HEK293 (cell line): ENCODE results near the gene RSRC1.

Experiments
- CTCF ChIA-PET: fragments of 350-600 bp; formaldehyde crosslinking; extraction: SDS; loops from one replicate; lab custom pipeline; 2021; ENCODE audit warnings: antibody characterized with exemption; lab: Yijun Ruan, JAX
- POLR2A ChIA-PET: fragments of 300-600 bp; formaldehyde crosslinking; extraction: SDS; loops from one replicate; lab custom pipeline; 2020; ENCODE audit warnings: antibody characterized with exemption, inconsistent platforms; lab: Yijun Ruan, JAX
- H3K27ac ChIP-seq: fragments of 200-500 bp; sonication (Bioruptor generic); 2 replicates; pipeline ENCODE4 v1.5.1; 2014; ENCODE audit warnings: low read depth, low read length, control low read depth, inconsistent platforms; ENCODE audit errors: extremely low read depth
- H3K36me3 ChIP-seq, 2 experiments: fragments of 200-500 bp in 1 of 2; sonication (Bioruptor generic) in 1 of 2; 1 replicate in 1 of 2; 2 replicates in 1 of 2; pipeline ENCODE4 v1.5.1; 2014 to 2017; ENCODE audit warnings: inconsistent platforms in 2 of 2, low read length in 2 of 2; ENCODE audit not compliant: control insufficient read depth in 2 of 2, insufficient read depth in 1 of 2
- H3K4me1 ChIP-seq: fragments of 200-500 bp; sonication (Bioruptor generic); 2 replicates; pipeline ENCODE4 v1.5.1; 2014; ENCODE audit warnings: mild to moderate bottlenecking, low read length, inconsistent platforms; ENCODE audit not compliant: control insufficient read depth, insufficient read depth
- H3K4me3 ChIP-seq: 2 replicates; pipeline ENCODE4 v1.5.1; 2011; ENCODE audit warnings: low read depth, mild to moderate bottlenecking, control low read depth, low read length, moderate library complexity
- H3K9me3 ChIP-seq: fragments of 200-500 bp; sonication (Bioruptor generic); 2 replicates; pipeline ENCODE4 v1.5.1; 2014; ENCODE audit warnings: low read depth, low read length, inconsistent platforms; ENCODE audit not compliant: control insufficient read depth, insufficient read depth
- BCL11A ChIP-seq: fragments of 450-650 bp; formaldehyde crosslinking; IDR thresholded peaks from 2 replicates; pipeline ENCODE4 v1.5.1; 2016; ENCODE audit warnings: low read depth, missing biosample characterization, missing genetic modification characterization
- OVOL3 ChIP-seq: fragments of 450-650 bp; formaldehyde crosslinking; IDR thresholded peaks from 2 replicates; pipeline ENCODE4 v1.5.1; 2016; ENCODE audit warnings: missing biosample characterization, missing genetic modification characterization
- RBAK ChIP-seq: fragments of 450-650 bp; formaldehyde crosslinking; IDR thresholded peaks from 2 replicates; pipeline ENCODE4 v1.5.1; 2016; ENCODE audit warnings: missing biosample characterization, missing genetic modification characterization
- SALL2 ChIP-seq: fragments of 450-650 bp; formaldehyde crosslinking; IDR thresholded peaks from 2 replicates; pipeline ENCODE4 v1.5.0; 2017; ENCODE audit warnings: missing biosample characterization, mild to moderate bottlenecking, missing genetic modification characterization, borderline replicate concordance
- SETDB1 ChIP-seq: IDR thresholded peaks from one replicate; pipeline ENCODE4 v1.6.1; 2017; ENCODE audit warnings: mild to moderate bottlenecking, low read length, moderate library complexity, mixed read lengths; ENCODE audit not compliant: insufficient read length
- ZBTB8A ChIP-seq: fragments of 450-650 bp; formaldehyde crosslinking; IDR thresholded peaks from 2 replicates; pipeline ENCODE4 v1.5.1; 2016; ENCODE audit warnings: missing biosample characterization, missing genetic modification characterization
- ZFP3 ChIP-seq: fragments of 450-650 bp; formaldehyde crosslinking; IDR thresholded peaks from 2 replicates; pipeline ENCODE4 v1.5.1; 2016; ENCODE audit warnings: low read depth, missing biosample characterization, missing genetic modification characterization
- ZNF202 ChIP-seq: fragments of 450-650 bp; formaldehyde crosslinking; IDR thresholded peaks from 2 replicates; pipeline ENCODE4 v1.5.1; 2016; ENCODE audit warnings: missing biosample characterization, missing genetic modification characterization, borderline replicate concordance
- ZNF426 ChIP-seq: fragments of 450-650 bp; formaldehyde crosslinking; IDR thresholded peaks from 2 replicates; pipeline ENCODE4 v1.5.1; 2017; ENCODE audit warnings: missing biosample characterization, missing genetic modification characterization, mild to moderate bottlenecking, inconsistent platforms, moderate library complexity
- ZNF510 ChIP-seq: fragments of 450-650 bp; formaldehyde crosslinking; IDR thresholded peaks from 2 replicates; pipeline ENCODE4 v1.5.1; 2018; ENCODE audit warnings: mild to moderate bottlenecking, missing genetic modification characterization, missing biosample characterization; ENCODE audit not compliant: insufficient replicate concordance
- ZNF514 ChIP-seq: fragments of 450-650 bp; formaldehyde crosslinking; IDR thresholded peaks from 2 replicates; pipeline ENCODE4 v1.5.1; 2016; ENCODE audit warnings: missing biosample characterization, missing genetic modification characterization
- ZNF529 ChIP-seq: fragments of 450-650 bp; formaldehyde crosslinking; IDR thresholded peaks from 2 replicates; pipeline ENCODE4 v1.5.1; 2017; ENCODE audit warnings: missing genetic modification characterization, missing biosample characterization; ENCODE audit not compliant: insufficient replicate concordance
- ZNF530 ChIP-seq: fragments of 450-650 bp; formaldehyde crosslinking; IDR thresholded peaks from 2 replicates; pipeline ENCODE4 v1.5.1; 2016; ENCODE audit warnings: low read depth, missing biosample characterization, missing genetic modification characterization
- ZNF548 ChIP-seq: fragments of 450-650 bp; formaldehyde crosslinking; IDR thresholded peaks from 2 replicates; pipeline ENCODE4 v1.5.1; 2016; ENCODE audit warnings: missing biosample characterization, missing genetic modification characterization
- ZNF624 ChIP-seq: fragments of 450-650 bp; formaldehyde crosslinking; IDR thresholded peaks from 2 replicates; pipeline ENCODE4 v1.5.1; 2017; ENCODE audit warnings: missing biosample characterization, missing genetic modification characterization
- ZNF660 ChIP-seq: fragments of 450-650 bp; IDR thresholded peaks from 2 replicates; pipeline ENCODE4 v1.5.1; 2018; ENCODE audit warnings: missing biosample characterization, mild to moderate bottlenecking, missing genetic modification characterization
- TF ChIP-seq, protein P1 (sequence below): fragments of 450-650 bp; formaldehyde crosslinking; IDR thresholded peaks from 2 replicates; pipeline ENCODE4 v1.5.1; 2016; ENCODE audit warnings: missing biosample characterization, missing genetic modification characterization
- TF ChIP-seq, protein P2 (sequence below): fragments of 450-650 bp; formaldehyde crosslinking; IDR thresholded peaks from 2 replicates; pipeline ENCODE4 v1.5.1; 2016; ENCODE audit warnings: missing biosample characterization, missing genetic modification characterization, borderline replicate concordance
- TF ChIP-seq, protein P3 (sequence below): fragments of 450-650 bp; formaldehyde crosslinking; optimal IDR thresholded peaks from 2 replicates; pipeline ENCODE3; 2016; ENCODE audit warnings: missing biosample characterization, mild to moderate bottlenecking, missing genetic modification characterization

Gene RSRC1

DNA sequence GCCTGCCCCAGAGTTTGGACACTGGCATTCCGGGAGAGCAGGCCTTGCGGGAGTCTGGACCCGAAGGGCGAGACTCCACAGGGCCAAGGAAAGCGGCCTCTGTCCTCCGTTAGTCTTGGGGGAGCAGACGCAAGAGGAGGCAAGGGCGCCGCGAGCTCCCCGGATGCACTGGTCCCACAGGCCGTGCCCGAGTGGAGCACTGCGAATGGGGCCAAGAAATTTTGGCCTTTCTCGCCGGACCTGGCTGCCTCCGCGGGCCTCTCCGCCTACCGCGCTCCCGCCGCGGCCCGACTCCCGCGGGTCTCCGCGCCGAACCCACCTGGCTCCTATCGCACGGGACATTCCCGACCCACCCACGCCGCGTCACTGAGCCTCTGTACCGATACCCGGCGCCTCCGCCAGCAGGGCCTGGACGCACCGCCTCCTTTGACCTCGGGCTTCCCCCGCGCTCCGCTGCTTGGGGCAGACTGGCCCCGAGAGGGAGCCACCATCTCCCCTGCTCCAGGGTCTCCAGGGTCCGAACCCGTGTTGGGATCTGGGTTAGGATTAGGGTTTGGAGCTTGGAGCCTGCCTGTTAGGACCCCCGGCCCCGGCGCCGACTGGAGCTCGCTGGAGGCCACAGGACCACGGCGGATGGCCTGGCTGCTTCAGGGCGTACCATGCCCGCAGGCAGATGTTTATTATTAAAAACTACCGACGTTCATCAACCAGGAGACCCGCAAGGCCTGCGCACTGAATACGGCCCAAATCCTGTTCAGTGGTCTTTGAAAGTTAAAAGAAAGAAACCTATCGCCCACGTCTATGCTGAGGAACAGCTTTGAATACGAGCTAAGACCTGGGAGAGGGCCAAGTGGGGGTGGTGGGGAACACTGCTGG lies 15.4 kb upstream of the RSRC1 start:
- Histone ChIP-seq H3K4me1 (no peaks in the 10 kb centered on the region), H3K27ac (no peak overlapping the region), H3K9me3 (no peaks in the 10 kb centered on the region)
- no peak for TF ChIP-seq OVOL3 (tag by site-specific recombination)
- TF ChIP-seq ZNF624 (tag by site-specific recombination): no peak
- TF ChIP-seq ZNF426 (tag by site-specific recombination): no peak
- no peak for TF ChIP-seq ZFP3 (tag by site-specific recombination)
- TF ChIP-seq, all 188 proteins: peak for 0
- peaks cover 3 to 33% of the 10 kb centered on the region in 2 experiments; a peak in 1 of 3 replicates for H3K36me3 ChIP-seq
- CTCF ChIA-PET: no interaction called here
- POLR2A ChIA-PET: no interaction called here
- H3K4me3 ChIP-seq: no peak overlapping the region

DNA sequence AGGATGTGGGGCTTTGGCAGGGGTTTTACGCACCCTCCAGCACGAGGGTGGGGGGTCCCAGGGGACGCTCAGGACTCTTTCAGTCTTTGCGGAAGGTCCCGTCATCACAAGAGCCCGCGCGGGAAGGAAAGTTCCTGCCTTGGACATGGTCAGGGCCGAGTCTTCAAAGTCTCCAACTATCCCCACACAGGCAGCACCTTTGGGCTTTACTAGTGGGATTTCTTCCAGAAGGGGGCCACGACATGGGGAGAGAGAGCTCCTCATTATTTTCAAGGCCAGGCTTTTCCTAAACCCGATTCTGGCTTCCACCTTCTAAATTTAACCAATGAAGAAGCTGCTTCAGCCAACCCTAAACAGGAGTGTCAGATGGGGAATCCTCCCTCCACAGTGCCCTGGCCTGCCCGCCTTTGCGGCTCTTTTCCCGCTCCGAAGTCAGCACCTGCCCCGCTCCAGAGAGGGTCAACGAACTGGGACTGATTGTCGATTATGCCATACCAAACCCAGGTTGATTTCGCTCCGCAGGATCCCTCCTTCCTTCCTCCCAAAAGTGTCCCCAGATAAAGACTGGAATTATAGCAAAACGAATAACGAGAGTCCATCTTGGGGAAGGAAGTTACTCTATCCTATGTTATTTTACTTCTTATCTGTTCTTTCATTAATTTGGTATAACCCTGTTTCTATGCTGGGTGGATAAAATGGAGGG lies 14.6 kb upstream of the RSRC1 start:
- Histone ChIP-seq H3K36me3 (peaks cover 3 to 40% of the 10 kb centered on the region in 2 experiments; a peak in 1 of 3 replicates), H3K4me3 (no peak overlapping the region), H3K9me3 (no peaks in the 10 kb centered on the region), H3K4me1 (no peaks in the 10 kb centered on the region), H3K27ac (no peak overlapping the region)
- CTCF ChIA-PET: no interaction called here
- TF ChIP-seq ZNF660 (no peak), ZBTB8A (tag by site-specific recombination) (no peak), SETDB1 (no peak), ZNF529 (tag by site-specific recombination) (no peak), BCL11A (tag by site-specific recombination) (no peak), ZNF510 (no peak), ZNF202 (tag by site-specific recombination) (no peak), RBAK (tag by site-specific recombination) (no peak), ZNF548 (tag by site-specific recombination) (no peak), ZNF624 (tag by site-specific recombination) (no peak), ZNF530 (tag by site-specific recombination) (no peak), ZNF514 (tag by site-specific recombination) (no peak), SALL2 (tag by site-specific recombination) (no peak)
- TF ChIP-seq, protein P1, sequence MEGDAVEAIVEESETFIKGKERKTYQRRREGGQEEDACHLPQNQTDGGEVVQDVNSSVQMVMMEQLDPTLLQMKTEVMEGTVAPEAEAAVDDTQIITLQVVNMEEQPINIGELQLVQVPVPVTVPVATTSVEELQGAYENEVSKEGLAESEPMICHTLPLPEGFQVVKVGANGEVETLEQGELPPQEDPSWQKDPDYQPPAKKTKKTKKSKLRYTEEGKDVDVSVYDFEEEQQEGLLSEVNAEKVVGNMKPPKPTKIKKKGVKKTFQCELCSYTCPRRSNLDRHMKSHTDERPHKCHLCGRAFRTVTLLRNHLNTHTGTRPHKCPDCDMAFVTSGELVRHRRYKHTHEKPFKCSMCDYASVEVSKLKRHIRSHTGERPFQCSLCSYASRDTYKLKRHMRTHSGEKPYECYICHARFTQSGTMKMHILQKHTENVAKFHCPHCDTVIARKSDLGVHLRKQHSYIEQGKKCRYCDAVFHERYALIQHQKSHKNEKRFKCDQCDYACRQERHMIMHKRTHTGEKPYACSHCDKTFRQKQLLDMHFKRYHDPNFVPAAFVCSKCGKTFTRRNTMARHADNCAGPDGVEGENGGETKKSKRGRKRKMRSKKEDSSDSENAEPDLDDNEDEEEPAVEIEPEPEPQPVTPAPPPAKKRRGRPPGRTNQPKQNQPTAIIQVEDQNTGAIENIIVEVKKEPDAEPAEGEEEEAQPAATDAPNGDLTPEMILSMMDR (tag by site-specific recombination): no peak
- TF ChIP-seq, protein P2, sequence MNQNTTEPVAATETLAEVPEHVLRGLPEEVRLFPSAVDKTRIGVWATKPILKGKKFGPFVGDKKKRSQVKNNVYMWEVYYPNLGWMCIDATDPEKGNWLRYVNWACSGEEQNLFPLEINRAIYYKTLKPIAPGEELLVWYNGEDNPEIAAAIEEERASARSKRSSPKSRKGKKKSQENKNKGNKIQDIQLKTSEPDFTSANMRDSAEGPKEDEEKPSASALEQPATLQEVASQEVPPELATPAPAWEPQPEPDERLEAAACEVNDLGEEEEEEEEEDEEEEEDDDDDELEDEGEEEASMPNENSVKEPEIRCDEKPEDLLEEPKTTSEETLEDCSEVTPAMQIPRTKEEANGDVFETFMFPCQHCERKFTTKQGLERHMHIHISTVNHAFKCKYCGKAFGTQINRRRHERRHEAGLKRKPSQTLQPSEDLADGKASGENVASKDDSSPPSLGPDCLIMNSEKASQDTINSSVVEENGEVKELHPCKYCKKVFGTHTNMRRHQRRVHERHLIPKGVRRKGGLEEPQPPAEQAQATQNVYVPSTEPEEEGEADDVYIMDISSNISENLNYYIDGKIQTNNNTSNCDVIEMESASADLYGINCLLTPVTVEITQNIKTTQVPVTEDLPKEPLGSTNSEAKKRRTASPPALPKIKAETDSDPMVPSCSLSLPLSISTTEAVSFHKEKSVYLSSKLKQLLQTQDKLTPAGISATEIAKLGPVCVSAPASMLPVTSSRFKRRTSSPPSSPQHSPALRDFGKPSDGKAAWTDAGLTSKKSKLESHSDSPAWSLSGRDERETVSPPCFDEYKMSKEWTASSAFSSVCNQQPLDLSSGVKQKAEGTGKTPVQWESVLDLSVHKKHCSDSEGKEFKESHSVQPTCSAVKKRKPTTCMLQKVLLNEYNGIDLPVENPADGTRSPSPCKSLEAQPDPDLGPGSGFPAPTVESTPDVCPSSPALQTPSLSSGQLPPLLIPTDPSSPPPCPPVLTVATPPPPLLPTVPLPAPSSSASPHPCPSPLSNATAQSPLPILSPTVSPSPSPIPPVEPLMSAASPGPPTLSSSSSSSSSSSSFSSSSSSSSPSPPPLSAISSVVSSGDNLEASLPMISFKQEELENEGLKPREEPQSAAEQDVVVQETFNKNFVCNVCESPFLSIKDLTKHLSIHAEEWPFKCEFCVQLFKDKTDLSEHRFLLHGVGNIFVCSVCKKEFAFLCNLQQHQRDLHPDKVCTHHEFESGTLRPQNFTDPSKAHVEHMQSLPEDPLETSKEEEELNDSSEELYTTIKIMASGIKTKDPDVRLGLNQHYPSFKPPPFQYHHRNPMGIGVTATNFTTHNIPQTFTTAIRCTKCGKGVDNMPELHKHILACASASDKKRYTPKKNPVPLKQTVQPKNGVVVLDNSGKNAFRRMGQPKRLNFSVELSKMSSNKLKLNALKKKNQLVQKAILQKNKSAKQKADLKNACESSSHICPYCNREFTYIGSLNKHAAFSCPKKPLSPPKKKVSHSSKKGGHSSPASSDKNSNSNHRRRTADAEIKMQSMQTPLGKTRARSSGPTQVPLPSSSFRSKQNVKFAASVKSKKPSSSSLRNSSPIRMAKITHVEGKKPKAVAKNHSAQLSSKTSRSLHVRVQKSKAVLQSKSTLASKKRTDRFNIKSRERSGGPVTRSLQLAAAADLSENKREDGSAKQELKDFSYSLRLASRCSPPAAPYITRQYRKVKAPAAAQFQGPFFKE (tag by site-specific recombination): no peak
- TF ChIP-seq, protein P3, sequence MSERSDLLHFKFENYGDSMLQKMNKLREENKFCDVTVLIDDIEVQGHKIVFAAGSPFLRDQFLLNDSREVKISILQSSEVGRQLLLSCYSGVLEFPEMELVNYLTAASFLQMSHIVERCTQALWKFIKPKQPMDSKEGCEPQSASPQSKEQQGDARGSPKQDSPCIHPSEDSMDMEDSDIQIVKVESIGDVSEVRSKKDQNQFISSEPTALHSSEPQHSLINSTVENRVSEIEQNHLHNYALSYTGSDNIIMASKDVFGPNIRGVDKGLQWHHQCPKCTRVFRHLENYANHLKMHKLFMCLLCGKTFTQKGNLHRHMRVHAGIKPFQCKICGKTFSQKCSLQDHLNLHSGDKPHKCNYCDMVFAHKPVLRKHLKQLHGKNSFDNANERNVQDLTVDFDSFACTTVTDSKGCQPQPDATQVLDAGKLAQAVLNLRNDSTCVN (tag by site-specific recombination): no peak
- POLR2A ChIA-PET: no interaction called here
